Chondrocyte (in vitro differentiated cells): Measurements from ENCODE around the gene XKR7. TPM values are rescaled to one million over a fixed set of nuclear protein-coding genes. Genes with fewer than 3 reads are reported as not detected.

Experiments
- DNase-seq: peaks from one replicate; pipeline ENCODE4 v3.0.0; 2021; ENCODE audit warnings: mixed read lengths, low spot score
- H3K27ac Mint-ChIP-seq: one replicate; pipeline ENCODE4 v1.8.0; 2021; ENCODE audit warnings: mild to moderate bottlenecking, moderate library complexity, mixed read lengths; ENCODE audit not compliant: unreplicated experiment
- H3K27me3 Mint-ChIP-seq: 2 replicates; pipeline ENCODE4 v1.8.0; 2021; ENCODE audit warnings: low read depth, mixed read lengths
- H3K36me3 Mint-ChIP-seq: 2 replicates; pipeline ENCODE4 v1.8.0; 2021; ENCODE audit warnings: low read depth, mixed read lengths
- H3K4me1 Mint-ChIP-seq: 2 replicates; pipeline ENCODE4 v1.8.0; 2021; ENCODE audit warnings: low read depth, mild to moderate bottlenecking, mixed read lengths
- H3K4me3 Mint-ChIP-seq: one replicate; pipeline ENCODE4 v1.8.0; 2021; ENCODE audit warnings: mild to moderate bottlenecking, moderate library complexity, mixed read lengths; ENCODE audit not compliant: unreplicated experiment
- H3K9me3 Mint-ChIP-seq: 2 replicates; pipeline ENCODE4 v1.8.0; 2021; ENCODE audit warnings: low read depth, mixed read lengths
- total RNA-seq: library from RNA; stranded (reverse); gene quantifications from 3 replicates; pipeline ENCODE4 v1.2.1, GENCODE V29; 2021
- TF ChIP-seq, protein P1 (sequence below): fragments of 200-600 bp; sonication (generic); IDR thresholded peaks from 2 replicates; pipeline ENCODE4 v1.5.0; 2021; ENCODE audit warnings: antibody characterized with exemption, mild to moderate bottlenecking, moderate library complexity

Gene XKR7
- total RNA-seq, 1 donor from 2014 or later = 0.02 TPM

DNA sequence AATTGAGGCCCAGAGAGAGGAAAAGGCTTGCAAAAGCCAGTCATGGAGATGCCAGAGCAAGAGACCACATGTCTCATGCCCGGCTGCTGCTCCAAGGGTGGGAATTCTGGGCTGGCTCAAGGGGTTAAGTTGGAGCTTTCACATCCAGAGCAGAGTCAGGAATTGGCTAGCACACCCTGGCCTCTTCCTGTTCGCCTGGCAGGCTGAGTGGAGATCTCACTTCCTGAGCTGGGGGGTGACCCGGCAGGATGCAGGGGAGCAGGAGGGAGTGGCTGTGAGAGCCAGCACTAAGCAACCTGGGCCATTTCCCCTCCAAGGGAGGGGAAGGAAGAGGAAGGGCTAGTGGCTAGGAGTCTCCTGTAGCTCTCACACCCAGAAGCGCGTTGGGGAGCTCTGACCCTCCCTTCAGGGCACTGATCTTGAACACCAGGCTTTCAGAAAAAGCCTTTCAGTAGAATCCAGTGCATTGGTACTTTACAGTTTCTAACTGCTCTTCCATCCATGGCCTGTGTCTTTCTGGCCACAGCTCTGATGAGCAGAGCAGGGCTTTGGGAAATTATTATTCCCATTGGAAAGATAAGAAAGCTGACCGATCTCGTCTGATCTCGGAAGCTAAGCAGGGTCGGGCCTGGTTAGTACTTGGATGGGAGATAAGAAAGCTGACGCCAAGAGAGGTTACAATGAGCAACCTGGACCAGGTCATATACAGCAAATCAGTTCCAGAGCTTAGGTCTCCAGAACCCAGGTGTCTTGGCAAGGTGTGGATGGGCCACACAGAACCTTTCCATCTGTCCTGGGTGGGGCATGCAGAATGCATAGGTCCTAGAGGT is 40.1 kb downstream of the XKR7 start:
- H3K36me3 Mint-ChIP-seq = no peaks in the 10 kb centered on the region
- no peak overlapping the region for H3K4me3 Mint-ChIP-seq
- peaks cover 16% of the 10 kb centered on the region for H3K27me3 Mint-ChIP-seq
- TF ChIP-seq, protein P1, sequence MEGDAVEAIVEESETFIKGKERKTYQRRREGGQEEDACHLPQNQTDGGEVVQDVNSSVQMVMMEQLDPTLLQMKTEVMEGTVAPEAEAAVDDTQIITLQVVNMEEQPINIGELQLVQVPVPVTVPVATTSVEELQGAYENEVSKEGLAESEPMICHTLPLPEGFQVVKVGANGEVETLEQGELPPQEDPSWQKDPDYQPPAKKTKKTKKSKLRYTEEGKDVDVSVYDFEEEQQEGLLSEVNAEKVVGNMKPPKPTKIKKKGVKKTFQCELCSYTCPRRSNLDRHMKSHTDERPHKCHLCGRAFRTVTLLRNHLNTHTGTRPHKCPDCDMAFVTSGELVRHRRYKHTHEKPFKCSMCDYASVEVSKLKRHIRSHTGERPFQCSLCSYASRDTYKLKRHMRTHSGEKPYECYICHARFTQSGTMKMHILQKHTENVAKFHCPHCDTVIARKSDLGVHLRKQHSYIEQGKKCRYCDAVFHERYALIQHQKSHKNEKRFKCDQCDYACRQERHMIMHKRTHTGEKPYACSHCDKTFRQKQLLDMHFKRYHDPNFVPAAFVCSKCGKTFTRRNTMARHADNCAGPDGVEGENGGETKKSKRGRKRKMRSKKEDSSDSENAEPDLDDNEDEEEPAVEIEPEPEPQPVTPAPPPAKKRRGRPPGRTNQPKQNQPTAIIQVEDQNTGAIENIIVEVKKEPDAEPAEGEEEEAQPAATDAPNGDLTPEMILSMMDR = no peak
- DNase-seq = peak; percentile 22
- peaks cover 11% of the 10 kb centered on the region for H3K4me1 Mint-ChIP-seq
- H3K9me3 Mint-ChIP-seq = no peaks in the 10 kb centered on the region
- H3K27ac Mint-ChIP-seq = no peak overlapping the region

DNA sequence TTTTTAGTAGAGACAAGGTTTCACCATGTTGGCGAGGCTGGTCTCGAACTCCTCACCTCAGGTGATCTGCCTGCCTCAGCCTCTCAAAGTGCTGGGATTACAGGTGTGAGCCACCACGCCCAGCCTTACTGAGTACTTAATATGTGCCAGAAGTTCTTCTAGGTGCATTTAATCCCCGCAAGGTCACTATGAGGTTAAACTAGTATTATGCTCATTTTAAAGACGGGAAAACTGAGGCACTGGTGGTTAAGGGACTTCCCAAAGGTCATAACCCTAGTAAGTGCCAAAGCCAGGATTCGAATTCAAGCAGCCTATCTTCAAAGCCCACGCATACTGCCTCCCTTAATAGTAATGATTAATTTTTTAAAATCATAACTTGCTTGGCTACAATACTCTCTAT is 41.6 kb downstream of the XKR7 start:
- Mint-ChIP-seq H3K27me3 (peaks cover 19% of the 10 kb centered on the region), H3K9me3 (no peaks in the 10 kb centered on the region), H3K4me1 (peaks cover 11% of the 10 kb centered on the region), H3K27ac (no peak overlapping the region), H3K4me3 (no peak overlapping the region), H3K36me3 (no peaks in the 10 kb centered on the region)
- no peak for DNase-seq
- TF ChIP-seq, protein P1 = no peak

DNA sequence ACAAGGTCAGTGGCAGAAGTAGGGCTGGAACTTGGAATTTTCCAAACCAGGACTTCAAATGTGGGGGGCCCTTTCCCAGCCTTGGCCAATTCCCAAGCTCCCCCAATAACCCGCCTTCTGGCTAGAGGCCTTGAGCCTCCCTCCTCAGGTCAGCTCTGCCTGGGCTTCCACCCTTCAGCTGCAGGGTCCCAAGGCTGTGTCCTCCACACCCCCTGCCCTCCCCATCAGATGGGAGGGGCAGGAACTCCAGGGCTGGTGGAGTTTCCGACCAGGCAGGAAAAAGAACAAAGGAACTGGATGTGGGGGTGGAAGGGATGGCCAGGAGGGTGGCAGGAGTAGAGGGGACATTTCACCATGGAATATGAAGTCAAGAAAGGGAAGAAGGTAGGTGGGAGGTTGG is 42.1 kb downstream of the XKR7 start, which contains the start of gene CCM2L:
CCM2L (plus strand) TSS at position 338 of the 400 bp plus-strand sequence; CDS start at position 355, 17 bp downstream.
- Mint-ChIP-seq H3K4me1 (peaks cover 11% of the 10 kb centered on the region), H3K36me3 (no peaks in the 10 kb centered on the region), H3K4me3 (no peak within 1 kb of the TSS), H3K27ac (no peak within 1 kb of the TSS), H3K9me3 (no peaks in the 10 kb centered on the region), H3K27me3 (peaks cover 24% of the 10 kb centered on the region)
- TF ChIP-seq, protein P1 = no peak
- no peak for DNase-seq

DNA sequence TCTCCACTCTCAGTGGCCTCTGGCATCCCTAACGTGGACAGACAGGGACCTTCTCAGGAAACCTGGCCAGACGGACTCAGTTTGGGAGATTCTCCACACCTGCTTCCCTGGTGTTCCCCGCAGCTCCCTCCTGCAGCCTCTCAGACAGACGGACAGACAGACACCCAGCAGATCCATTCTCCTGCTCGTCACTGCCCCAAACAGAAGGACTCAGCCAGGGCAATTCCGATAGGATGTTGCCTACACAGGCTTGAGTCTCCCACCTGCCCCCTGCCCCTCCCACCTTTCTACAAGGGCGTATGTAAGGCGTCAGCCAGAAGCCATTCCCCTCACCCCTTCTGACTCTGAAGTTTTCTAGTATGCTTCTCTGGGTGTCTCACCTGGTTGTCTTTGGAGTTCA is 42.7 kb downstream of the XKR7 start:
- H3K9me3 Mint-ChIP-seq = no peaks in the 10 kb centered on the region
- no peak overlapping the region for H3K27ac Mint-ChIP-seq
- peaks cover 11% of the 10 kb centered on the region for H3K4me1 Mint-ChIP-seq
- H3K27me3 Mint-ChIP-seq = peaks cover 30% of the 10 kb centered on the region
- DNase-seq = peak; percentile 38
- H3K4me3 Mint-ChIP-seq = no peak overlapping the region
- no peaks in the 10 kb centered on the region for H3K36me3 Mint-ChIP-seq
- TF ChIP-seq, protein P1 = no peak

DNA sequence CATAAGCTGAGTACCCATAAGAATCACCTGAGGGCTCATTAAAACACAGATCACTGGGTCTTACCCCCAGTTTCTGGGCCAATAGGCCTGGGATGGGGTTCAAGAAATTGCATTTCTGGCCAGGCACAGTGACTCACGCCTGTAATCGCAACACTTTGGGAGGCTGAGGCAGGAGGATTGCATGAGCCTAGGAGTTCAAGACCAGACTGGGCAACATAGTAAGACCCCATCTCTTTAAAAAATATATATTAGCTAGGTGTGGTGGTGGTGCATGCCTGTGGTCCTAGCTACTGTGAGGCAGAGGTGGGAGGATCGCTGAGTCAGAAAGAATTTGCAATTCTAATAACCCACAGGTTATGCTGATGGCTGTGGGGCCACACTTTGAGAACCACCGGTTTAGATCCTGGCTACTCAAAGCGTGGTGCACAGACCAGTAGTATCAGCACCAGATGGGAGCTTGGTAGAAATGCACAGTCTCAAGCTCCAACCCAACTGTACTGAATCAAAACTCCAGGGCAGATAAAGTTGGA is 44.3 kb downstream of the XKR7 start:
- H3K9me3 Mint-ChIP-seq = no peaks in the 10 kb centered on the region
- H3K27me3 Mint-ChIP-seq = peaks cover 39% of the 10 kb centered on the region
- H3K36me3 Mint-ChIP-seq = no peaks in the 10 kb centered on the region

More for the DNA sequence above, 44.3 kb downstream of the XKR7 start:
- DNase-seq = peak; percentile 15
- Mint-ChIP-seq H3K27ac (no peak overlapping the region), H3K4me3 (no peak overlapping the region), H3K4me1 (peaks cover 8% of the 10 kb centered on the region)
- TF ChIP-seq, protein P1 = no peak
